RWPE1 (cell line): Measurements from ENCODE around the gene BRSK2.

ENCODE experiments used
- CTCF ChIA-PET: fragments of 350-600 bp; sonication (Branson Sonifier 250); formaldehyde crosslinking; extraction: SDS; loops from one replicate; lab custom pipeline; 2021; lab: Yijun Ruan, JAX
- POLR2A ChIA-PET: fragments of 400-600 bp; formaldehyde crosslinking; extraction: SDS; loops from one replicate; lab custom pipeline; 2020; ENCODE audit warnings: antibody characterized with exemption; ENCODE audit not compliant: low non-redundant PET; lab: Yijun Ruan, JAX
- DNase-seq: peaks from one replicate; pipeline ENCODE4 v3.0.0; 2012; ENCODE audit warnings: low spot score
- H3K27ac ChIP-seq: fragments of 450-650 bp; 2 replicates; pipeline ENCODE4 v1.5.1; 2017
- CTCF ChIP-seq: fragments of 450-650 bp; conservative IDR thresholded peaks from 2 replicates; pipeline ENCODE4 v1.5.1; 2017; ENCODE audit warnings: low read depth, mild to moderate bottlenecking

BRSK2 gene

DNA sequence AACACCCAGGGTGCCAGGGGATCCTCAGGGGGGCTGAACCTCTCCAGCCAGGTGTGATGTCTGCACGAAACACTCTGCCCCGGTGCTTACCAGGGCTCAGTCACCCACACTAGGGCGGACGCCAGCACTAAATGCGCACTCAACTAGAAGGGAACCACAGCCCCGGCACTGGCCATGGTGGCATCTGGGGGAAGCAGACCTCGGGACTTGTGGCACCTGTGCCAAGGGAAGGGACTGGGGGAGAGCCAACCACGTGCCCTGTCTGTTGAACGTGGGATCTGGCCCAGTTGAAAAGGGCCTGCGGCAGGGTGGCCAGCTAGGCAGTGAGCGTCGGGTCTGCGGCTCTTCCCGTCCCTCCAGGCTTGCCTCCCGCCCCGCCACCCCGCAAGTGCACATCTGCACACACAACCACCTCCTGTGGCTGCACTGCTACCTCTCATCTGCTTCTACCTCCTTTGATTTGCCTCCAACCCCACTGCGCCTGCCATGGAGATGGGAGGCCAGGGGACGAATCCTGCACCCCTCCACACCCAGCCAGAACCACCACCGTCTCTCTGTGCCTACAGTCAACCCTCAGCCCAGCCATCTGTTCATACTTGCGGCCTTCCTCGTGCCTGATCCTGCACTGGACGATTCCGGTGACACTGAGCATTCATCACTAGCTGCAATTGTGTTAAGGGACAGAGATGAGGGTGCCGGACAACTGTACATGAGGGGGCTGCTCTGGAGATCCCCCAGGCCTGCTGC is 111.9 kb downstream of the BRSK2 start:
- DNase-seq = no peak
- no peak for TF ChIP-seq CTCF
- ChIA-PET CTCF (interaction anchor here (0.7 kb wide), 1 partner anchor 22 kb away, joined by 4 read pairs; no protein-coding TSS in a partner anchor), POLR2A (no interaction called here)
- no peak overlapping the region for H3K27ac ChIP-seq

DNA sequence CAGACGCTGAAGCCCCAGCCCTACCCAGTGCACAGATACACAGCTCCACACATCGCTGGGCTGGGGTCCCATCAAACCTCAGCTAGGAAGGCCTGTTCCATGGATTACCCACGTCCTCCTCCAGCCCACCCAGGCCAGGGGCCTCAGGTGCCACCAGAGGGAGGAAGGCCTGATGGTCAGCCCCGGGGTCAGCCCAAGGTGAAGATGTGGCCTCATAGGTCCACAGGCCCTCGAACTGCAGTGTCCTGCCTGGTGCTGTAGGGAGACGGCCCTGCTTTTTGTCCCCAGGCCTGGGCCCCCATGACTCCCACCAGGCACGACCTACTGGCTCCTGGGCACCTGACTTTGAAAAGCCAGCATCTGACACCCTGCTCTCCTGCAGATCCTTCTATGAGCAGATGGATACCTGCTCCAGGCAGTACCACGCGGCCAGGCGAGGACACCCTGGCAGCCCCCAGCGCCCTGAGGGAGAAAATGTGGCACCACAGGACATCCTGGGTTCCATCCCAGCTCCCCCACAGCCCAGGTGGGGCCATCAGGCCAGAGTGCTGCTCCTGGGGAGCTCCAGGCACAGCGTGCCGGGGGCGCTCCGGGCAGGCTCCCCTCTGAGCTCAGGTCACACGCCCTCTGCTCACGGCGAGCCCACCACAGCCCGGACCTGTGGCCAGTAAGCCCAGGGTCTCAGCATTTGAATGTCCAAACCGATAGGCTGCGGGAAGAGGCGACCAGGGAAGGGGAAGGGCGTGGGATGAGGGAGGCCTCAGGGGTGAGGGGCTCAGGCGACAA is 112.6 kb downstream of the BRSK2 start:
- ChIA-PET POLR2A (interaction anchor here (0.6 kb wide), 1 partner anchor 11 kb away, joined by 3 read pairs; no protein-coding TSS in a partner anchor), CTCF (no interaction called here)
- DNase-seq = no peak
- H3K27ac ChIP-seq = no peak overlapping the region
- no peak for TF ChIP-seq CTCF

DNA sequence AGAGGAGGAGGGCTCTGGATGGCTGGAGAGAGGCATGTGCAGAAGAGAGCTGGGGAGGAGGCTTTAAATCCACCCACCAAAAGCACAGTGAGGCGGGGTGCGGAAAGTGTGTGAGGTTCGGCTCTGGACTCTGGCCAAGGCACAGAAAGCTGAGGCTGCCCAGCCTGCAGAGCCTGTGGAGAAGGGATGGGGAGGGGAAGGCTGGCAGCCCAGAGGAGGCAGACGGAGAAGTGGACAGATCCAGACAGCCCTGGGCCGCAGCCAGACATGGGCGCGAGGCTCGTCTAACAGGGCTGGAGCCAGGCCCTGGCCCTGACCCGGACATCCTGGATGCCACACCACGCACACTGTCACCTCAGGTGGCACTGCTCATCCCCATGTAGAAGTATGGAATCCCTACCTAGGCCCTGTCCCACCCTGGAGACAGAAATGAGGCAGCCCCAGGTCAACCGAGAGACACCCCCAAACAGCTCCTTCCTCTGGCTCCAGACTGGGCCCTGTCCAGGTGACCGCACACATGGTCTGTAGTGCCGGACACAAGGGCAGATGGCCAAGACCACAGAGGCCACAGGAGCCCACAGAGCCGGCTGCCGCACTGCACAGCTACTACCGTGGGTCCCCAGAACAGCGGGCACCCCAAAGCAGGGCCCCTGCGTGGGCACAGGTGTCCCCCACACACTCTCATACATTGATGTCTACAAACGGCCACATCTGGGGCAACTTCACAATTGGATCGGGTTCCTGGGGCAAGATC is 113.4 kb downstream of the BRSK2 start:
- no peak for TF ChIP-seq CTCF
- ChIA-PET POLR2A (no interaction called here), CTCF (no interaction called here)
- DNase-seq = no peak
- H3K27ac ChIP-seq = no peak overlapping the region

GRCh38 chr11:1503708-1504104 is 114.0 kb downstream of the BRSK2 start:
- no peak for DNase-seq
- ChIA-PET POLR2A (no interaction called here), CTCF (no interaction called here)
- no peak overlapping the region; the same call in 1 of the 2 replicates for H3K27ac ChIP-seq
- TF ChIP-seq CTCF = no peak

DNA sequence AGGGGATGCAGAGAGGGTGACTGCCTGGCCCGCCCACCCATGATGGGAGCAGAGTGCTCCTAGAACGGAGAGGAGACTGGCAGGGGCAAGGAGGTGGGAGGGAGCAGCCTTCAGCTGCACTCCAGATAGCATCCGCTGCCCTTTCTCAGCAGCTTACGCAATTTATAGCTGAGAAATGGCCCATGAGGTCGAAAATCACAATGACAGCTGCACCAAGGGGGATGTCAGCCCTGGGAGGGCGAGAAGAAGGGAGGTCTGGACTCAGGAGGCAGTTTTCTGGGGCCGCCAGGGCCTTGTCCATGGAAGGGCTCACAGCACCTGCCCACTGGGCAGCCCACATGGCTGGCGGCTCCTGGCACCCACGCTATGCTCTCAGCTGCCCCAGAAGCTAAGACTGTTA is 114.4 kb downstream of the BRSK2 start:
- ChIA-PET CTCF (no interaction called here), POLR2A (no interaction called here)
- no peak overlapping the region; the same call in none of the 2 replicates for H3K27ac ChIP-seq
- TF ChIP-seq CTCF = no peak
- DNase-seq = no peak

DNA sequence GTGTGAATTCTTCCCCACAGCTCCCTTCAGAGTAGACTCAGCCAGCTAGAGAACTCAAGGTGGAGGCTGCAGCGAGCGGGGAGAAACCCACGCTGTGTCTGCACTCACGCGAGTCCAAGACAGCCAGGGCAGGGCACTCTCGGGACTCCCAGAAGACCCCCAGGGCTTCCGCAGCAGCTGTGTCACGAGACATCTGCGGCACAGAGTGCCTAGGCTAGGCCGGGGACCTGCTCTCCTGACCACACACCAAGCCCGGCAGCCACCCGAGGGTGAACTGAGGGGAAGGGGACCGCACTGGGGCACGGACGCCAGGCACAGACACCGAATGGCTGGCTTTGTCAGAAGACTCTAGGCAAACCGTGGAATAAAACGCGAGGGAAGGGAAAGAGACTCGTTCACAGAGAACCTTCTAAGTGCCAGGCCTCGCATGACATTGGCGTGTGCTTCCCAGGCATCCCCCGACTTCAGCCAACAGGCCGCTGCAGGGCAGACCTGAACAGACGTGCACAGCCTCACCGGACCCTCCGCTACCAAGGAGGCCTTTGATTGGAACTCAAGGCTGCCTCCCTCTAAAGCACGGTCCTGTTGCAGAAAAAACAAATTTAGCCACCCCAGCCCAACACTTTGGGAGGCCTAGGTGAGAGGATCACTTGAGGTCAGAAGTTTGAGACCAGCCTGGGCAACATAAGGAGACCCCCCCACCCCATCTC is 115.0 kb downstream of the BRSK2 start:
- POLR2A ChIA-PET = no interaction called here
- CTCF ChIA-PET = no interaction called here
- H3K27ac ChIP-seq = no peak overlapping the region; the same call in 1 of the 2 replicates
- no peak for DNase-seq
- no peak for TF ChIP-seq CTCF
